22Rv1 (cell line): ENCODE measurements around the gene CASP10.

Experiments
- H3K27ac ChIP-seq: fragments of 450-650 bp; 2 replicates; pipeline ENCODE4 v1.5.1; 2017
- CTCF ChIP-seq: fragments of 450-650 bp; IDR thresholded peaks from 2 replicates; pipeline ENCODE4 v1.5.1; 2017; ENCODE audit warnings: mild to moderate bottlenecking
- ZFX ChIP-seq: fragments of 450-650 bp; IDR thresholded peaks from 2 replicates; pipeline ENCODE4 v1.6.1; 2017; ENCODE audit warnings: antibody characterized with exemption, borderline replicate concordance

Gene CASP10

GRCh38 chr2:201208563-201209252, 25.8 kb downstream of the CASP10 start:
- no peak for TF ChIP-seq ZFX
- no peak for TF ChIP-seq CTCF
- no peak overlapping the region for H3K27ac ChIP-seq

GRCh38 chr2:201215963-201216362, 33.0 kb downstream of the CASP10 start:
- H3K27ac ChIP-seq, result no peak overlapping the region
- no peak for TF ChIP-seq ZFX

- TF ChIP-seq ZFX (no peak), CTCF (no peak)
- H3K27ac ChIP-seq, result no peak overlapping the region
These were observed 34.0 kb downstream of the CASP10 start for GRCh38 chr2:201216918-201217317.

GRCh38 chr2:201218780-201219179, 35.8 kb downstream of the CASP10 start:
- TF ChIP-seq CTCF, result no peak
- no peak for TF ChIP-seq ZFX
- H3K27ac ChIP-seq, result peak overlapping the region; percentile 65; the same call in 1 of the 2 replicates

GRCh38 chr2:201219328-201220096, 36.6 kb downstream of the CASP10 start:
- H3K27ac ChIP-seq, result peak overlapping the region; percentile 65

GRCh38 chr2:201220102-201220570, 37.2 kb downstream of the CASP10 start:
- TF ChIP-seq CTCF, result no peak
- TF ChIP-seq ZFX, result no peak
- peak overlapping the region; percentile 65 for H3K27ac ChIP-seq

More at GRCh38 chr2:201219328-201220096, 36.6 kb downstream of the CASP10 start:
- TF ChIP-seq ZFX, result no peak
- no peak for TF ChIP-seq CTCF

GRCh38 chr2:201223089-201224073, 40.4 kb downstream of the CASP10 start:
- TF ChIP-seq CTCF, result no peak
- TF ChIP-seq ZFX, result no peak
- no peak overlapping the region for H3K27ac ChIP-seq
